ENCODE measurements around the gene TSPAN9.

The TSPAN9 gene

DNA sequence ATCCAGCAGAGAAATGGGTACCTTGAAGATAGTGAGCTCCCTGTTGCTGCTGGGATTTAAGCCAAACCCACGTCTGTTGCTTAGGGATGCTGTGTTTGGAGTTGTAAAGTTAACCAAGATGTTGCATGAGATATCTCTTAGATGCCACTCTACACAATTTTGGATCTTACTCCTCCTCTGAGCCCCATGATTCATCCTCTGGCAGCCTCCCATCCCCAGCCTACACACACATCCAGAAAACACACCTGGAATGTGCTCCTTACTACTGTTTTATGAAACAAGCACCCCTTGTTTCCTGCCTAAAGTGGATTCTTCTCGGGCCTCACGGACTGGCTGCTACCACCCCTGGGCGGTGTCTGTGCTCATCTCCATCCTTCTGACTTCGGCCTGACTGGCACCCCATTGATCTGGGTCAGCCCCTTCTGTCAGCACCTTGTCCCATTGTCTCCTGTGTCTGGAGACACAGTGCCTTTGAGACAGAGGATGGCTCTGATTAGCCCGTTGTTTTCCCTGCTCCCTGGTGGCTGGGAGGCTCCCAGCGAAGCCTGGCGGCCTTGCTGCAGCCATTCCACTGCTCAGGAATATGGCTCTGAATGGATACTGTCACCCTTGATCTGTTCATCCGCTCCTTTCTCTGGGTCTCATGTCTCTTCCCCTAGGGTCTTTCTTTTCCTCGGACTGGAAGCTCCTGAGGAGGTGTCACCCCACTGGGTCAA, 24.3 kb downstream of the TSPAN9 start:
- Histone ChIP-seq H3K4me3 (ENCODE audit: extremely low read depth, insufficient read depth, low read length, poor library complexity, severe bottlenecking) (no peak overlapping the region), H3K27ac (ENCODE audit: low read depth, low read length, severe bottlenecking) (no peak overlapping the region)
- 74 to 86% methylated on average over 8 to 9 of the region's 10 CpGs for WGBS, 2 experiments (ENCODE audit: insufficient coverage in 2 of 2)

DNA sequence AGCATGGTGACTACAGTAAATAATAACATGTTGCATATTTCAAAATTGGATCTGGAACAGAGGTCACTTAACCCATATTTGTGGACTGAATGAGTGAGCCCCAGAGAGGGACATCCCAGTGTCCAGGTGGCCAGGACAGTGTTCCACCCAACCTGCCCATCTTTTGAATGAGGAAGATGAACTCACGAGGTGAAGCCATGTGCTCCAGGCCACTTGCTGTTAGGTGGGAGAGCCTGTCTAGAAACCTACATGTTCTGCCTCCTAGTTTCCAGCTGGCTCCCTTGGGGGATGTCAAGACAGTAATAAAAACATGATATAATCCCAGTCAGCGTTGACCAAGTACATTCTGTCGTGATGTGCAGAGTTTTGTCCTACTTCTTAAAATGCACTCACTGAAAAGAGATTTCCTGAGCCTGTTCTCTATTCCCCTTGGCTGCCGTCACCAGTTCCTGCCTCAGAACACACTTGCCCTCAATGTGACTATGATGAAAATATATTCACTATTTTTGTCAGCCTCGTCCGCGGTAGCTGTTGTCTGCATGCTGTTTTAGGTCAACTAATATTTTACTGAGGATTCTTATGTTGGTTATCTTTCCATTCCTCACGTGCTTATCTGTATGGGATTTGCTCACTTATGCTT, 25.7 kb downstream of the TSPAN9 start:
- 96 to 100% methylated on average over 4 to 7 of the region's 8 CpGs for WGBS, 2 experiments (ENCODE audit: insufficient coverage in 2 of 2)
- H3K27ac ChIP-seq (ENCODE audit: low read depth, low read length, severe bottlenecking): no peak overlapping the region
- H3K9me3 ChIP-seq (ENCODE audit: control insufficient read depth, low read length): no peaks in the 10 kb centered on the region
- H3K4me1 ChIP-seq (ENCODE audit: control insufficient read depth, insufficient read depth, low read length, poor library complexity, severe bottlenecking): peaks cover 30% of the 10 kb centered on the region
- H3K36me3 ChIP-seq (ENCODE audit: control insufficient read depth, insufficient read depth, low read length): peaks cover 4% of the 10 kb centered on the region
- no peak overlapping the region for H3K4me3 ChIP-seq (ENCODE audit: extremely low read depth, insufficient read depth, low read length, poor library complexity, severe bottlenecking)

More for the DNA sequence above, 24.3 kb downstream of the TSPAN9 start:
- Histone ChIP-seq H3K4me1 (ENCODE audit: control insufficient read depth, insufficient read depth, low read length, poor library complexity, severe bottlenecking) (peaks cover 27% of the 10 kb centered on the region), H3K36me3 (ENCODE audit: control insufficient read depth, insufficient read depth, low read length) (peaks cover 4% of the 10 kb centered on the region), H3K9me3 (ENCODE audit: control insufficient read depth, low read length) (peaks cover under 1% of the 10 kb centered on the region)

DNA sequence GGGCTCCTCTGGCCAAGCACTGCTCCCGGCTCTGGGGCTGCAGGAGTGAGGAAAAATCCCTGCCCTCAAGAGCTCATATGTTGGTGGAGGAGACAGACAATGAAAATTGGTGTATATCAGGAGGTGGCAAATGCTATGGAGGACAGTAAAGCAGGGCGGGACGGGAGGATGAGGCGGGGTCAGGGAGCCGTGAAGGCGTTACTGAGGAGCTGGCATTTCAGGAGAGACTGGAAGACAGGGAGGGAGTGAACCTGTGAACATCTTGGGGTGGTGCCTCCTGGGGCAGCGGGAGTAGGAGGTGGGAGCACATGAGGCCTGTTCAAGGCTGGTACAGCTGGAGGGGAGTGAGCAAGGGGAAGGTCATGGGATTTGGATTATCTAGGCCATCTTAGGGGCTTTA, 26.6 kb downstream of the TSPAN9 start:
- H3K27ac ChIP-seq (ENCODE audit: low read depth, low read length, severe bottlenecking): no peak overlapping the region
- H3K9me3 ChIP-seq (ENCODE audit: control insufficient read depth, low read length): no peaks in the 10 kb centered on the region
- peaks cover 29% of the 10 kb centered on the region for H3K4me1 ChIP-seq (ENCODE audit: control insufficient read depth, insufficient read depth, low read length, poor library complexity, severe bottlenecking)
- peaks cover 4% of the 10 kb centered on the region for H3K36me3 ChIP-seq (ENCODE audit: control insufficient read depth, insufficient read depth, low read length)
- H3K4me3 ChIP-seq (ENCODE audit: extremely low read depth, insufficient read depth, low read length, poor library complexity, severe bottlenecking): no peak overlapping the region
- WGBS, 2 experiments (ENCODE audit: insufficient coverage in 2 of 2): 94 to 97% methylated on average over 5 to 6 of the region's 7 CpGs

DNA sequence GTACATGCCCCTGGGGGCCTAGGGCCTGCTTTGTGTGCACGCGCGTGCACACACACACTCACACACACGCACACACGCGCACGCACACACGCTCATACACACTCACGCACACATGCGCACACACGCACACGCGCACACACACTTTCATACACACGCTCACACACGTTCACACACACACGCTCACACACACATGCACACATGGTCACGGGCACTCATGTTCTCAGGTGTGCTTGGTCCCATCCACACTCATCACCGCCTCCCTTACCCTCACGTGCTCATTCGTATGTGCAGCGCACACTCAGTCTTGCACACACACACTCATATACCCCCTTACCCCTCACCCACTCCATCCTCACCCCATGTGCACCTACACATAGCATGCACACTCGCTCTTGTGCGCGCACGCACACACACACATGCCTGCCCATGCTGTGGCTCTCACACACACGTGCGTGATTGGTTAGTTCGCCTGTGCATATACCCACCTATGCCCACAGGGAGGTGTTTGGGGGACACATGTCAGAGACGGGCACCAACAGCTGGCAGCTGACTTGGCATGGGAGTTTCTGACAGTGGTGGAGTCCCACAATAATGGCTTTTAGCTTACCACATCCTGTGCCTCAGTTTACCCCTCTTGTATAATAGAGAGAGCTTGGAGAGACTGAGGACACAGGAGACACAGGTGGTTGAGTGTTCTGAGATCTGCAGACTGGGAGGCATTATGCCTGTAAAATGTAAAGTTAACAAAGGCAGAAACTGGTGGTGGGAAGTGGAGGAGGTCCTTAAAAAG, 28.7 kb downstream of the TSPAN9 start:
- Histone ChIP-seq H3K27ac (ENCODE audit: low read depth, low read length, severe bottlenecking) (no peak overlapping the region), H3K4me3 (ENCODE audit: extremely low read depth, insufficient read depth, low read length, poor library complexity, severe bottlenecking) (no peak overlapping the region), H3K4me1 (ENCODE audit: control insufficient read depth, insufficient read depth, low read length, poor library complexity, severe bottlenecking) (peaks cover 24% of the 10 kb centered on the region), H3K36me3 (ENCODE audit: control insufficient read depth, insufficient read depth, low read length) (peaks cover 4% of the 10 kb centered on the region), H3K9me3 (ENCODE audit: control insufficient read depth, low read length) (no peaks in the 10 kb centered on the region)
- 87 to 96% methylated on average over 22 to 28 of the region's 29 CpGs for WGBS, 2 experiments (ENCODE audit: insufficient coverage in 2 of 2)

DNA sequence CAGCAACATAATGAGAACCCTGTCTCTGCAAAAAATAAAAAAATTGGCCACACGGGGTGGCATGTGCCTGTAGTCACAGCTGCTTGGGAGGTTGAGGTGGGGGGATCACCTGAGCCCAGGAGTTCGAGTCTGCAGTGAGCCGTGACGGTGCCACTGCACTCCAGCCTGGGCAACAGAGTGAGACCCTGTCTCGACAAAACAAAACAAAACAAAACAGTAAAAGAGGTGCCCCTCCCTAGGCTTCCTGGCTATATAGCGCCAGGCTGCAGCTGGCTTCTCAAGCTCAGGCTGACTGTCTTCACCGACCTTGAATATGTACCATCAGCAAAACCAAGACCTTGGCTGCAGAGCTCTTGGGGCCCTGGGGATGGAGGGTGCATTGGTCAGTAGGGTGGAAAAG, 29.4 kb downstream of the TSPAN9 start:
- H3K4me3 ChIP-seq (ENCODE audit: extremely low read depth, insufficient read depth, low read length, poor library complexity, severe bottlenecking): no peak overlapping the region
- 94 to 100% methylated on average over 1 to 5 of the region's 7 CpGs for WGBS, 2 experiments (ENCODE audit: insufficient coverage in 2 of 2)
- peaks cover 4% of the 10 kb centered on the region for H3K36me3 ChIP-seq (ENCODE audit: control insufficient read depth, insufficient read depth, low read length)
- H3K27ac ChIP-seq (ENCODE audit: low read depth, low read length, severe bottlenecking): no peak overlapping the region
- H3K9me3 ChIP-seq (ENCODE audit: control insufficient read depth, low read length): no peaks in the 10 kb centered on the region
- H3K4me1 ChIP-seq (ENCODE audit: control insufficient read depth, insufficient read depth, low read length, poor library complexity, severe bottlenecking): peaks cover 24% of the 10 kb centered on the region

DNA sequence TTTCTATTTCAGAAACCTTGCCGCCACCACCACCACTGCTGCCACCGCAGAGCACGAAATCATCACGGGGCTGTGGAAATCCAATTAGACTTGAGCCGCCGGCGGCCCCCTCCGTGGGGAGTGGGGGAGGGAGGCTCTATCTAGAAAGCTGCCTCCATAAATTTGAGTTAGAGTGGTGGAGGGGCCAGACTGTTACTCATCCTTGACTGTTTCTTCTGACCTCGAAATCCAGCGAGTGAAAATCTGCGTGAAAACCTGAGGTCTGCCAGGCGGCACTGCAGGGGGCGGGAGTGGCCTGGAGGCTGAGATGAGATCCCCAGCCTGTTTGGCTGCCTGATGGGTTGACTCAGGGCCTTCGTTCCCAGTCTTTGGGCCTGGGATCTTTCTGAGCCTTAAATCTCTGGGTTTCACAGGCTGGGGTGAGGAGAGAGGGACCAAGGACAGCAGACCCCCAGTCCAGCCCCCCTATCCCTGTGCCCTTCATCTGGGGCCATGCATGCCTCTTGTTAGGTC, 29.9 kb downstream of the TSPAN9 start:
- WGBS, 2 experiments (ENCODE audit: insufficient coverage in 2 of 2): 57 to 59% methylated on average over 9 to 14 of the region's 14 CpGs
- no peaks in the 10 kb centered on the region for H3K9me3 ChIP-seq (ENCODE audit: control insufficient read depth, low read length)
- H3K27ac ChIP-seq (ENCODE audit: low read depth, low read length, severe bottlenecking): no peak overlapping the region
- peaks cover 24% of the 10 kb centered on the region for H3K4me1 ChIP-seq (ENCODE audit: control insufficient read depth, insufficient read depth, low read length, poor library complexity, severe bottlenecking)
- no peak overlapping the region for H3K4me3 ChIP-seq (ENCODE audit: extremely low read depth, insufficient read depth, low read length, poor library complexity, severe bottlenecking)
- peaks cover 4% of the 10 kb centered on the region for H3K36me3 ChIP-seq (ENCODE audit: control insufficient read depth, insufficient read depth, low read length)

DNA sequence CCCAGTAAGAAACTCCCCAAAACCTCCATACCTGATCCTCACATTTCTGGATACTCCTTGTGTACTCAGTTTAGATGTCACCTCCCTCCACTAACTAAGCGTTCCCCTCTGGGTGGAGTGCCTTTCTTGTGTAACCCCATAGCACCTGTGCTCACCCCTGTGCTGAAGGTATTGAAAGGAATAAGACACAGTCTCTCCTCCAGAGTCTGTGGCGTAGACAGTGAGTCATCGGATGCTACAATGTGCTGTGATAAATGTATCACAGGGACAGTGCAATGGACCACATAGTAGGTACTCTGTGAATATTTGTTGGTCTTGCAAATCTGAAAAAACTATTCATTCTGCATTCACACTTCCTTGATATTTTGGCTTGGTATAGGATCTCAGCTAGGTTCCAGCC, 30.8 kb downstream of the TSPAN9 start:
- no peak overlapping the region for H3K27ac ChIP-seq (ENCODE audit: low read depth, low read length, severe bottlenecking)
- no peak overlapping the region for H3K4me3 ChIP-seq (ENCODE audit: extremely low read depth, insufficient read depth, low read length, poor library complexity, severe bottlenecking)
- H3K9me3 ChIP-seq (ENCODE audit: control insufficient read depth, low read length): no peaks in the 10 kb centered on the region
- WGBS, 2 experiments (ENCODE audit: insufficient coverage in 2 of 2): 90% methylated on average over 2 of the region's 3 CpGs; no CpG with 5 or more reads in 1 of the 2 experiments
- peaks cover 7% of the 10 kb centered on the region for H3K36me3 ChIP-seq (ENCODE audit: control insufficient read depth, insufficient read depth, low read length)
- H3K4me1 ChIP-seq (ENCODE audit: control insufficient read depth, insufficient read depth, low read length, poor library complexity, severe bottlenecking): peaks cover 24% of the 10 kb centered on the region

DNA sequence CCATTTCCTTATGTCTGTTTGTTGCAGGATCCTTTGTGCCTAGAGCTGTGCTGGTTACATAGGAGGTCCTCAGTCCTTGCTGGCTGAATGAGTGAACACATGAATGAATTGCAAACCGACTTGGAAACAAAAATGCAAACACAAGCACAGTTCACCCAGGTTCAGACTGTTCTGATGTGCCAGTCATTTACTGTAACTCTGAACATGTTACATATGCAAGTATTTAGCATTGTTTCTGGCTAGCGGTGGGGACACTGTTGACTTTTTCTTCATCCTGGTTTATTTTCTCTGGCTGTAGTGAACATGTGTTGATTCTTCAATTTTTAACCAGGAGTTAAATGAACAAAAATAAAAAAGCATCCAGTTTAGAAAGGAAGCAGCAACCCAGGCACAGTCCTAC, 33.4 kb downstream of the TSPAN9 start:
- H3K36me3 ChIP-seq (ENCODE audit: control insufficient read depth, insufficient read depth, low read length): peaks cover 7% of the 10 kb centered on the region
- no peaks in the 10 kb centered on the region for H3K9me3 ChIP-seq (ENCODE audit: control insufficient read depth, low read length)
- 100% methylated on average over 1 of the region's 2 CpGs; no CpG with 5 or more reads in 1 of the 2 experiments for WGBS, 2 experiments (ENCODE audit: insufficient coverage in 2 of 2)

DNA sequence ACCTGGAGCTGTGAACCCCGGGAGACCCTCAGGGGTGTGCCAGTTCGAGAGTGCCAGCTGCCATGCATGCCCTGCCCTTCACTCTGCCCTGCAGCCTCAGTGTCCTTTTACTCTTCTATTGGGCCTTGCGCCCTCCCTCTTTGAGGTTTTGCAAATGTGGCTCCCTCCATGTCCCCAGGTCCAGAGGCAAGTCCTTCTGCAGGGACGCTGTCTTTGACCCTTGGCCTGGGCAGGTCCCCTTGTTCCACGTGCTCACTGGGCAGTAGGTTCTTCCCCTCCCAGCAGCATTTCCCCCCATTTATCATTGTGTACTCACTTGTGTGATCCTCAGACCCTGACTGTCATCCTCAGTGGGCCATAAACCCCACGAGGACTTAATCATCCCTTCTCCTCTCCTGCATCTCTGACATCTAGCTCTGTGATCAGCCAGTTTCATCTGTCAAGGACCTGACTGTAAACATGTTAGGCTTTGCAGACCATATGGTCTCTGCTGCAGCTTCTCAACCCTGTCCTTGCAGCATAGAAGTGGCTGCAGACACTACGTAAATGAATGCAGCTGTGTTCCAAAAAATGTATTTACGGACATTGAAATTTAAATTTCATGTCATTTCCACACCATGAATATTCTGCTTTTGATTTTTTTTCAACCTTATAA, 36.6 kb downstream of the TSPAN9 start:
- Histone ChIP-seq H3K36me3 (ENCODE audit: control insufficient read depth, insufficient read depth, low read length) (peaks cover 3% of the 10 kb centered on the region), H3K27ac (ENCODE audit: low read depth, low read length, severe bottlenecking) (no peak overlapping the region), H3K4me3 (ENCODE audit: extremely low read depth, insufficient read depth, low read length, poor library complexity, severe bottlenecking) (no peak overlapping the region), H3K9me3 (ENCODE audit: control insufficient read depth, low read length) (no peaks in the 10 kb centered on the region), H3K4me1 (ENCODE audit: control insufficient read depth, insufficient read depth, low read length, poor library complexity, severe bottlenecking) (peaks cover 12% of the 10 kb centered on the region)
- WGBS, 2 experiments (ENCODE audit: insufficient coverage in 2 of 2): 91 to 92% methylated on average over 8 of the region's 8 CpGs

More for the DNA sequence above, 33.4 kb downstream of the TSPAN9 start:
- Histone ChIP-seq H3K27ac (ENCODE audit: low read depth, low read length, severe bottlenecking) (no peak overlapping the region), H3K4me3 (ENCODE audit: extremely low read depth, insufficient read depth, low read length, poor library complexity, severe bottlenecking) (no peak overlapping the region), H3K4me1 (ENCODE audit: control insufficient read depth, insufficient read depth, low read length, poor library complexity, severe bottlenecking) (peaks cover 12% of the 10 kb centered on the region)

DNA sequence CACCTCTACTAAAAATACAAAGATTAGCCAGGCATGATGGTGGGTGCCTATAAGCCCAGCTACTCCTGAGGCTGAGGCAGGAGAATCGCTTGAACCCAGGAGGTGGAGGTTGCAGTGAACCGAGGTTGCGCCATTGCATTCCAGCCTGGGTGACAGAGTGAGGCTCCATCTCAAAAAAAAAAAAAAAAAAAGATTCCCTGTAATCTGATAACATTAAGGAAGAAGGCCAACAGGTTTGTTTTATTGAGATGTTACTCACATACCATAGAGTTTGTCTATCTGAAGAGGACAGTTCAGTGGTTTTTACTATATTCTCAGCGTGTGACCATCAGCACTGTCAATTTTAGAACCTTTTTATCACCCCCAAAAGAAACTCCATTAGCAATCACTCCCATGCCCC, 37.5 kb downstream of the TSPAN9 start:
- Histone ChIP-seq H3K4me1 (ENCODE audit: control insufficient read depth, insufficient read depth, low read length, poor library complexity, severe bottlenecking) (peaks cover 12% of the 10 kb centered on the region), H3K27ac (ENCODE audit: low read depth, low read length, severe bottlenecking) (no peak overlapping the region), H3K9me3 (ENCODE audit: control insufficient read depth, low read length) (no peaks in the 10 kb centered on the region), H3K36me3 (ENCODE audit: control insufficient read depth, insufficient read depth, low read length) (peaks cover 9% of the 10 kb centered on the region), H3K4me3 (ENCODE audit: extremely low read depth, insufficient read depth, low read length, poor library complexity, severe bottlenecking) (no peak overlapping the region)
- 100% methylated on average over 1 of the region's 4 CpGs; no CpG with 5 or more reads in 1 of the 2 experiments for WGBS, 2 experiments (ENCODE audit: insufficient coverage in 2 of 2)

Data from mesodermal cell (in vitro differentiated cells).